GM19043 (cell line): ENCODE results near the gene ERCC4.

Experiments used
- ATAC-seq: cut with Tn5 transposase; IDR thresholded peaks from one replicate; pipeline ENCODE4 v1.9.1; 2021; ENCODE audit warnings: low read depth; ENCODE audit not compliant: unreplicated experiment

The ERCC4 gene

DNA sequence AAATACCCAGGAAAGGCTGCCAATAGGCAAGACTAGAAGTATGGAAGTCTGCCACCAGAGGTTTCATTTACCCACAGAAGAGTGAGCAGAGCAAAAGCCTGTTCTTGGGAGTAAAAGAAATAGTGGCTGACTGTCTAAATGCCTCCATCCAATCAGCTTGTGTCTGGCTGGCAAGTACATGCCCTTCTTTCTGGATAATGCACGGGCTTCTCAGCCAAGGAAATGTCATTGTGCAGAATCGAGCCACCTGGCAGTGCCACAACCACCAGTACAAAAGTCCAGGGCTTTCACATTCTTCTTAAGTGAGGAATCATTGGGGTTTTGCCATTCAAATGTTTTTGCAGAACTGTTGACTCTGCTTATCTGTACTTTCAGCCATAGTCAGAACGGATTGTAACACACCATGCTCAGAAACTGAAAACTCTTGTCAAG lies 10.1 kb upstream of the ERCC4 start:
- no peak for ATAC-seq

DNA sequence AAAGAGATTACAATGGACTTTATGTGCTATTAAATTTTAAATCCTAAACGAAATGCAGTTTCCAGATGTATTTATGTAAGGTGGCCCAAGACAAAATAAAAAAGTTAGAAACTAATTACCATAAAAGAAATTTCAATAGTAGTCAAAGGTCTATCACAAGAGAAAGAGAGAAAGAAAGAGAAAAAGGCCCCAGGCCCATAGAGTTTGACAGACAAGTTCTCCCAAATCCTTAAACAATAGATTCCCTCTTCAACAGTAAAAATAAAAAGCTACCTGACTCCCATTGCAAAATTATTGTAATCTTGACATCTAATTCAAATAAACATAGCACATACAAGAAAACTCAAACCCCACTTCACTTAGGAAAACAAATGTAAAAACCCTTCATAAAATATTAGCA lies 8.6 kb upstream of the ERCC4 start:
- ATAC-seq, result no peak

GRCh38 chr16:13911871-13912270 lies 8.1 kb upstream of the ERCC4 start:
- ATAC-seq, result no peak

GRCh38 chr16:13912891-13913290 lies 7.1 kb upstream of the ERCC4 start:
- ATAC-seq, result no peak

DNA sequence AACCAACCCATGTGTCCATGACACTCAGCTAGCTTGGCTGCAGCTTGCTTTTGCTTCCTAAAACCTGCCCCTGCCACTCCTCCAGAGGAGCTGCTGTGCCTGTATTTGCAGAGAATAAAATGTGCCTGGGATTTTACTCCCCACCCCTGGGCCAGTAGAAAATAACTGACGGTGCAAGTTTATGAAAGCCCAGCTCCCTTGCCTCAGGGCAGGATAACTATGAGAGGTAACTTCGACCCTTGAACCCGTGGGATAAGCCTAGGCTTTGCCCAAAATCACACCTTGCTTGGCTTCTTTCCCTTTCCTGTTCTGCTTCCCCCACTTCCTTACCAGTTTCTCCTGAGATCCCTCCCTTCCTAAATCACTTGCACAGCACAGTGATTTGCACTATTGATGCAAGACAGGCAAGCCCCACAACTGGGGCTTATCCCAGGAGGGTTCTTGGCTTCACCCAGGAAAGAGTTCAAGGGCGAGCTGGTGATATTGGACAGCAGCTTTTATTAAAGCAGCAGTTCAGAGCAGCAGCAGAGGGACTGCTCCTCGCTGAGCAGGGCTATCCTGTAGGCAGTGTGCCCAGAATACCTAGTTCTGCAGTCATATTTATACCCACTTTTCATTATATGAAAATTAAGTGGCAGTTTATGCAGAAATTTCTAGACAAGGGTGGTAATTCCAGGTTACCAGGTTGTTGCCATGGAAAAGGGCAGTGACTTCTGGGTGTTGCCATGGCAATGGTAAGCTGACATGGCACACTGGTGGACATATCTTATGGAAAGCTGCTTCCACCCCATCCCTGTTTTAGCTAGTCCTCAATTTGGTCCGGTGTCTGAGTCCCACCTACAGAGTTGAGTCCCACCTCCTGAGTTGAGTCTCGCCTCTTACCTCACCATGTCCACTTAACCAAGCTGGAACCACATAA lies 6.3 kb upstream of the ERCC4 start:
- ATAC-seq, result no peak

DNA sequence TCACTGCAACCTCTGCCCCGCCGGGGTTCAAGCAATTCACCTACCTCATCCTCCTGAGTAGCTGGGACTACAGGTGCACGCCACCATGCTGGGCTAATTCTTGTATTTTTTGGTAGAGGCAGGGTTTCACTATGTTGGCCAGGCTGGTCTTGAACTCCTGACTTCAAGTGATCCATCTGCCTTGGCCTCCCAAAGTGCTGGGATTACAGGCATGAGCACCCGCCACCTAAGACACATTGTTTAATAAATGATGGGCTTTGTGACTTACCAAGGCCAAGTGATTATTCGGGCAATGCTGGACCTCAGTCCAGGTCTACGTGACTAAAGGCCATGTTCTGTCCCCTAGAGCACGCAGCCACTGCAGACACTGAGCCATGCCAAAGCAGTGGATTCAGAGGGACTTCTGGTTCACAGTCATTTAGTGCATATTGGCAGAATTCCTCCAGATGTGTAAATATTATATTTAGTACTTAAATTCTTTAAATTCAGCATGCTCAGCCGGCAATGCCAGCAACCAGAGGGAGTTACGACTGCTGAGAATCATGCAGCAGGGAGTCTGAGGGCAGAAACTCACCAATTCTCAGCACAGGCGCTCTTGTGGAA lies 4.8 kb upstream of the ERCC4 start:
- no peak for ATAC-seq

- no peak for ATAC-seq
Measured at GRCh38 chr16:13919330-13919682, 648 bp upstream of the ERCC4 start.

DNA sequence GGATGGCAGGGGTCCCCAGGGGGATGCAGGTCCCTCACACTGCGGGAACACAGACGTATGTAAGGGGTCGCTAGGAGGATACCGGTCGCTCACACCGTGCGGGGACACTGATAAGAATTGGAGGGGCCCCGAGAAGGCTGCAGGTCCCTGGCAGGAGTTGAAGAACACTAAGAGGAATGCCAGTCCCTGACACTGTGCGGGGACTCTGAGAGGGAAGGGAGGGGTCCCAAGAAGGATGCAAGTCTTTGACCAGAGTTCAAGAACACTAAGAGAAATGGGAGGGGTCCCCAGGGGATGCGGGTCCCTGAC lies 510 bp downstream of the ERCC4 start:
- no peak for ATAC-seq

DNA sequence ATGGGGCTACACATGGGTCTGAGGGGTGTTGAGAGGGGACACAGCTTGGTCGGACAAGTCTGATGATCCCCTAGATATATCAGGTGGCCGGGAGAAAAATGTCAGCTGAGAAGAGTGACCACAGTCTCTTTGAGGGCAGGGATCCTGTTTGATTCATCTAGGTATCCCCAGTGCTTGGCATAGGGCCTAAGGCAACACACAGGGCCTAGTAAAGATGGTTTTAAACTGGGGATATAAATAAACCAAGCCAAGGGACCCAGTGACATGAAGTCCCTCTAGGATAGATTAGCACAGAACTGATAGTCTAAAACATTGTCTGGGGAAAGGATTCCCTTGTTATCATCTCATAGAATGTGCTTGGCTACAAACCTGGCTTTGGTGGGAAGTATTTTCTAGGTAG lies 1.4 kb downstream of the ERCC4 start:
- no peak for ATAC-seq

GRCh38 chr16:13923703-13924298 lies 3.8 kb downstream of the ERCC4 start:
- ATAC-seq, result no peak

DNA sequence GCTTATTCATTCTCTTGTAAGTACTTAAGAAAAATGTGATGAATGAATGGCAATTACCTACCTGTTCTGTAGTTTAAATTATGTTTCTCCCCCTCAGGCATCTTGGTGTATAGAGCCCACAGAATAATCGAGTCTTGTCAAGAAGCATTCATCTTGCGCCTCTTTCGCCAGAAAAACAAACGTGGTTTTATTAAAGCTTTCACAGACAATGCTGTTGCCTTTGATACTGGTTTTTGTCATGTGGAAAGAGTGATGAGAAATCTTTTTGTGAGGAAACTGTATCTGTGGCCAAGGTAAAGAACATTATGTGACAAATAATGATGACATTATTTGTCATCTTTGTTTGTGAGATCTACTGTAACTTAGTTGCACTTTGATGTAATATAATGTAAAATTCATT lies 6.5 kb downstream of the ERCC4 start:
- no peak for ATAC-seq

GRCh38 chr16:13926891-13927290 lies 6.9 kb downstream of the ERCC4 start:
- ATAC-seq, result no peak

- ATAC-seq, result no peak
Measured at GRCh38 chr16:13928646-13929045, 8.7 kb downstream of the ERCC4 start.

- ATAC-seq, result no peak
Measured at GRCh38 chr16:13931845-13932244, 11.9 kb downstream of the ERCC4 start.

GRCh38 chr16:13935408-13935807 lies 15.5 kb downstream of the ERCC4 start:
- no peak for ATAC-seq

GRCh38 chr16:13936155-13936554 lies 16.2 kb downstream of the ERCC4 start:
- ATAC-seq, result no peak

- no peak for ATAC-seq
Measured at GRCh38 chr16:13936596-13937081, 16.7 kb downstream of the ERCC4 start.

GRCh38 chr16:13937411-13937810 lies 17.5 kb downstream of the ERCC4 start:
- no peak for ATAC-seq

- no peak for ATAC-seq
Measured at GRCh38 chr16:13938480-13938879, 18.5 kb downstream of the ERCC4 start.

DNA sequence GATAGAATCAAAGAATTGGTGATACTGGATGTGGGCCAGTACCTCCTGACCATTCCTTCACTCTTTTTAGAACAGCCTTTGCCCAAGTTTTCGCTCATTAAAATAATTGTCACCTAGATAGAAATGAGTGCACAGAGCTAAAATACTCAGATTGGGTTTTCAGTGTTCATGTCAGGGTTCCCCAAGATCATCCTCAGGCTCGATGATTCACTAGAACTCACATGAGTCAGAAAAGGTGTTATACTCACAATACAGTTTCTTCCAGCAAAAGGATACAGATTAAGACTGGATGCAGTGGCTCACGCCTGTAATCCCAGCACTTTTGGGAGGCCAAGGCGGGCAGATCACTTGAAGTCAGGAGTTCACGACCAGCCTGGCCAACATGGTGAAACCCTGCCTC lies 19.9 kb downstream of the ERCC4 start:
- no peak for ATAC-seq

DNA sequence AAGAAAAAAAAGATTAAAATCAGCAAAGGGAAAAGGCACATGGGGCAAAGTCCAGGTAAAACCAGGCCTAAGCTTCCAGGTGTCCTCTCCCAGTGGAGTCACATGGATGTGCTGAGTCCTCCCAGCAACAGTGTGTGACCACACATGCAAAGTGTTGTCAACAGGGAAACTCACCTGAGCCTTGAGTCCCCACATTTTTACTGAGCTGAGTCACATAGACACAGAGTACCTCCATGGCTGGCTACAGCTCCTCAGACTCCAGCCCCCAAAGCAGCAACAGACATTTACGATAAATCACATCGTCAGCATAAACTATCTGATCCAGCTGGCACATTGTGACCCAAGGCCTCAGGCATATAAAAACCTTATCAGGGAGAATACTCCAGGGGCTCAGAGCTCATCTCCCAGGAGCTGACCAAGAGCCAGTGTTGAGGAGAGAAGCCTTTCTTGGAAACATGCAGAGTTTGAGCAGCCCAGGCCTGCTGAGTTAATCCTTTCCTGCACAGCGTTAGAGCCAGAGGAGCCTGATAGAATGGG lies 20.5 kb downstream of the ERCC4 start:
- ATAC-seq, result no peak

DNA sequence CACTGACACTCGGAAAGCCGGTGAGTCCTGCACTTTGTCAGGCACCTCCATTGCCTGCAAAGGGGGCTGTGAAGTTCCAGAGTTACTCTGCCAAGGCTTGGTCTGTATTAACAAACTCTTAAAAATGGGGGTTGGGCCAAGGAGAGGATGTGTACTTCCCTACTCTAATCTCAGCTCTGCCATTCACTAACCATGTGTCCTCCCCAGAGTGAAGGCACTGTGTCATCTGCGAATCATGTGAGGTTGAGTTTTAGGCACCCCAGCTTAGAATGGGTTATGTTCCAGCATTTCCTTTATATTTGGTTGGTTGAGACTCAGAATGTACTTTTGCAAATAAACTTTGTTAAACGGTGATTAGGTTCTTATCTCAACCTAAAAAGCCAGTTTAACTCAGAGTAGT lies 24.9 kb downstream of the ERCC4 start:
- no peak for ATAC-seq
